IMR-90 (cell line): Measurements from ENCODE around the gene GTF2H1.
A peak's percentile ranks its signal among the peaks of the same experiment; 100 is the strongest.

Source experiments
- BHLHE40 ChIP-seq: fragments of 150-350 bp; IDR thresholded peaks from 2 replicates; pipeline ENCODE4 v1.6.1; 2016; ENCODE audit warnings: mild to moderate bottlenecking, low read depth, low read length
- CHD1 ChIP-seq: IDR thresholded peaks from 2 replicates; pipeline ENCODE4 v1.6.1; 2012; ENCODE audit warnings: low read depth, low read length, improper control_type of control experiment
- CTCF ChIP-seq: conservative IDR thresholded peaks from 2 replicates; pipeline ENCODE4 v1.5.1; 2012; ENCODE audit warnings: mild to moderate bottlenecking, low read depth, low read length, improper control_type of control experiment
- POLR2A ChIP-seq: IDR thresholded peaks from 2 replicates; pipeline ENCODE4 v1.6.1; 2012; ENCODE audit warnings: mild to moderate bottlenecking, low read depth, low read length

GRCh38 chr11:18395735-18396504, 73.6 kb downstream of the GTF2H1 start:
- TF ChIP-seq CTCF (no peak), CHD1 (no peak), BHLHE40 (no peak), POLR2A (peak; percentile 72)
